Transverse colon (tissue), 4 donors: ENCODE results near the gene PLXNA3. TPM values are rescaled to one million over a fixed set of nuclear protein-coding genes. Genes with fewer than 3 reads are reported as not detected.

ENCODE experiments used
- DNase-seq: peaks from one replicate; pipeline ENCODE4 v3.0.0-alpha.2; 2019
- H3K27ac ChIP-seq, 4 donors: fragments of 200-600 bp; sonication (generic); 2 replicates each; pipeline ENCODE4 v1.5.1; 2016 to 2018; ENCODE audit warnings: inconsistent platforms in 4 of 4
- H3K27me3 ChIP-seq: fragments of 200-600 bp; sonication (generic); 2 replicates; pipeline ENCODE4 v1.5.1; 2017; ENCODE audit warnings: inconsistent platforms
- H3K36me3 ChIP-seq, 4 donors: fragments of 200-600 bp; sonication (generic); 2 replicates each; pipeline ENCODE4 v1.5.1; 2017 to 2019; ENCODE audit warnings: inconsistent platforms in 4 of 4
- H3K4me1 ChIP-seq, 4 donors: fragments of 200-600 bp; sonication (generic); 2 replicates each; pipeline ENCODE4 v1.5.1; 2017 to 2020; ENCODE audit warnings: inconsistent platforms in 4 of 4
- H3K4me3 ChIP-seq, 4 donors: fragments of 200-600 bp; sonication (generic); 1 replicate in 1 of 4; 2 replicates in 3 of 4; pipeline versions ENCODE4 v1.5.1 to v1.6.1; 2017 to 2019; ENCODE audit warnings: inconsistent platforms in 4 of 4
- H3K9me3 ChIP-seq, 2 donors: fragments of 200-600 bp; sonication (generic); 2 replicates each; pipeline ENCODE4 v1.5.1; 2017 to 2019; ENCODE audit warnings: inconsistent platforms in 2 of 2
- CTCF ChIP-seq, 5 experiments: fragments of 200-600 bp in 3 of 5; fragments of 450-650 bp in 2 of 5; sonication (generic) in 3 of 5; IDR thresholded peaks; 1 replicate in 2 of 5; 2 replicates in 3 of 5; pipeline ENCODE4 v1.5.1; 2016 to 2017; ENCODE audit warnings: antibody characterized with exemption in 5 of 5, inconsistent platforms in 3 of 5, mild to moderate bottlenecking in 2 of 5, moderate library complexity in 1 of 5
- EP300 ChIP-seq: sonication (generic); formaldehyde crosslinking; IDR thresholded peaks from one replicate; pipeline ENCODE4 v1.6.1; 2017; ENCODE audit warnings: antibody characterized with exemption, low read depth
- POLR2A ChIP-seq: fragments of 450-650 bp; IDR thresholded peaks from one replicate; pipeline ENCODE4 v1.6.1; 2016; ENCODE audit warnings: antibody characterized with exemption, mild to moderate bottlenecking, moderate library complexity
- POLR2AphosphoS5 ChIP-seq, 3 donors: sonication (generic); formaldehyde crosslinking; IDR thresholded peaks; one replicate each; pipeline ENCODE4 v1.6.1; 2016; ENCODE audit warnings: antibody characterized with exemption in 3 of 3
- WGBS, 2 donors: methylation state at CpG; one replicate each; pipeline ENCODE4 v1.1.5; 2018; ENCODE audit warnings: low coverage in 1 of 2; 5-methylcytosine and 5-hydroxymethylcytosine counted together
- in situ Hi-C, 4 donors: fragments of 200-750 bp; cut with MboI; loops; one replicate each; pipeline versions ENCODE4 v1.15.0 to v1.15.1; 2017; ENCODE audit warnings: low sequenced_read_pairs in 3 of 4, low pct_ligation_motif_present in 1 of 4, low pct_unique_long_range_greater_than_20kb in 1 of 4
- intact Hi-C: fragments of 100-400 bp; cut with DNase I; formaldehyde crosslinking; loops from one replicate; pipeline ENCODE4 v1.15.1; 2023; ENCODE audit warnings: low total_unique reads
- total RNA-seq, 4 donors: library from RNA; depleted of rRNA; stranded (reverse); fragments of >200 nt; gene quantifications; one replicate each; pipeline ENCODE4 v1.1.0, GENCODE V29; 2016

Gene PLXNA3
- total RNA-seq, 4 donors from 2014 or later = 17.3 to 128 (median 52.8) TPM

- DNase-seq = no peak
- Histone ChIP-seq H3K27ac (no peak overlapping the region), H3K27me3 (no peaks in the 10 kb centered on the region), H3K4me3 (no peak overlapping the region), H3K36me3 (no peaks in the 10 kb centered on the region), H3K9me3 (no peaks in the 10 kb centered on the region), H3K4me1 (peaks cover 3 to 33% (median 13%) of the 10 kb centered on the region in 4 donors)
- no peak for TF ChIP-seq CTCF (IDR thresholded peaks at IDR 0.05)
- no peak for TF ChIP-seq EP300
- TF ChIP-seq POLR2A = no peak
- TF ChIP-seq POLR2AphosphoS5 (IDR thresholded peaks at IDR 0.05) = no peak
- WGBS, 2 donors = 87% methylated on average over 13 of the region's 17 CpGs; no CpG with 5 or more reads in 1 of the 2 donors
- in situ Hi-C loops = no loop called here
- intact Hi-C loops = loop anchor here (5.0 kb wide), 1 partner anchor 1307 kb away; no protein-coding TSS in a partner anchor
Measured at GRCh38 chrX:154440623-154441357, 17.3 kb upstream of the PLXNA3 start.

GRCh38 chrX:154441564-154441963 lies 16.5 kb upstream of the PLXNA3 start:
- Histone ChIP-seq H3K27ac (no peak overlapping the region), H3K4me3 (no peak overlapping the region), H3K36me3 (no peaks in the 10 kb centered on the region), H3K27me3 (no peaks in the 10 kb centered on the region), H3K4me1 (peaks cover 3 to 30% (median 13%) of the 10 kb centered on the region in 4 donors), H3K9me3 (no peaks in the 10 kb centered on the region)
- intact Hi-C loops = loop anchor here (5.0 kb wide), 1 partner anchor 1306 kb away; no protein-coding TSS in a partner anchor
- 91% methylated on average over 11 of the region's 11 CpGs; no CpG with 5 or more reads in 1 of the 2 donors for WGBS, 2 donors
- no peak for DNase-seq
- TF ChIP-seq POLR2A (no peak), EP300 (no peak)
- in situ Hi-C loops = no loop called here

- H3K27ac ChIP-seq = no peak overlapping the region
- DNase-seq = no peak
- no peak overlapping the region for H3K4me3 ChIP-seq
- no peaks in the 10 kb centered on the region for H3K9me3 ChIP-seq
- H3K36me3 ChIP-seq = no peaks in the 10 kb centered on the region
- intact Hi-C loops = loop anchor here (5.0 kb wide), 1 partner anchor 1305 kb away; no protein-coding TSS in a partner anchor
- H3K27me3 ChIP-seq = no peaks in the 10 kb centered on the region
- 84% methylated on average over 21 of the region's 21 CpGs; no CpG with 5 or more reads in 1 of the 2 donors for WGBS, 2 donors
- TF ChIP-seq POLR2A (no peak), POLR2AphosphoS5 (IDR thresholded peaks at IDR 0.05) (no peak), EP300 (no peak), CTCF (IDR thresholded peaks at IDR 0.05) (no peak)
- peaks cover 3 to 30% (median 13%) of the 10 kb centered on the region in 4 donors for H3K4me1 ChIP-seq
- in situ Hi-C loops = no loop called here
Measured at GRCh38 chrX:154441984-154442707, 15.9 kb upstream of the PLXNA3 start.

GRCh38 chrX:154443479-154443910 lies 14.6 kb upstream of the PLXNA3 start:
- TF ChIP-seq CTCF (IDR thresholded peaks at IDR 0.05) (no peak), EP300 (no peak)
- H3K9me3 ChIP-seq = no peaks in the 10 kb centered on the region
- peak overlapping the region; percentile 84 to 89 (median 86) for H3K27ac ChIP-seq
- in situ Hi-C loops (no loop called here), intact Hi-C loops (loop anchor here (5.0 kb wide), 1 partner anchor 1304 kb away; no protein-coding TSS in a partner anchor)
- DNase-seq = no peak
- peaks cover 2 to 21% (median 8%) of the 10 kb centered on the region in 4 donors for H3K4me1 ChIP-seq
- peak overlapping the region in 3 of 4 donors; percentile 53 to 68 (median 65) for H3K4me3 ChIP-seq
- no peaks in the 10 kb centered on the region for H3K36me3 ChIP-seq
- WGBS, 2 donors = 51% methylated on average over 10 of the region's 10 CpGs; no CpG with 5 or more reads in 1 of the 2 donors
- no peaks in the 10 kb centered on the region for H3K27me3 ChIP-seq
